Measurements from ENCODE around the gene OSBPL8.

DNA sequence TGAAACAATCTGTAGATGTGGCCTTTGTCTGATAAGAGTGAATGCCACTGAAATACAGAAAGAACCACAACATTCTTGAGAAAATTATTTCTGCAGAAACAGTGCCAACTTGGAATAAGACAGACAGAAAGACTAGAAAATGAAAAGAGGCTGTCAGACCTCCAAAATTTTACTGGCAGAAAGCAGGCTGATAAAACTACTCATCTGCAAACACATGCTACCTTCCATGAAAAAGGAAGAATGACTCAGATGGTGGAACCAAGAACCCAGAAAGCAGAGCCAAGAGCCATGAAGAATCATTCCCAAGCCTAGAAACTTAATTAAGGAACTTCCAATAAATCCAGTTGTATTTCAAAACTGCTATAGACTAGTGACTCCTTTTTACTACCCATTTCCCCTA, 31.9 kb upstream of the OSBPL8 start:
- TF ChIP-seq CTCF (IDR thresholded peaks at IDR 0.05) = no peak
- no peak for TF ChIP-seq POLR2A (IDR thresholded peaks at IDR 0.05)

All from body of pancreas (tissue), 4 donors.